Epithelial cell of esophagus (primary cell): Measurements from ENCODE around the gene ASTN2.
A peak's percentile ranks its signal among the peaks of the same experiment; 100 is the strongest.

Source experiments
- DNase-seq: peaks from one replicate; pipeline ENCODE4 v3.0.0; 2010; ENCODE audit warnings: low read depth
- H3K4me3 ChIP-seq: 2 replicates; pipeline ENCODE4 v1.5.1; 2011; ENCODE audit warnings: mild to moderate bottlenecking, low read length, control low read depth
- CTCF ChIP-seq: IDR thresholded peaks from 2 replicates; pipeline ENCODE4 v1.5.1; 2011; ENCODE audit warnings: low read depth, mild to moderate bottlenecking, low read length, control low read depth, inconsistent platforms; ENCODE audit not compliant: insufficient read depth; ENCODE audit errors: missing control alignments

Gene ASTN2

GRCh38 chr9:116643691-116644090, 771.2 kb downstream of the ASTN2 start:
- TF ChIP-seq CTCF: no peak
- no peak for DNase-seq

GRCh38 chr9:116641292-116642059, 773.4 kb downstream of the ASTN2 start:
- no peak for TF ChIP-seq CTCF
- peak; percentile 42 for DNase-seq
- no peak overlapping the region for H3K4me3 ChIP-seq

More at GRCh38 chr9:116643691-116644090, 771.2 kb downstream of the ASTN2 start:
- no peak overlapping the region for H3K4me3 ChIP-seq

GRCh38 chr9:116639251-116639741, 775.6 kb downstream of the ASTN2 start:
- DNase-seq: no peak
- TF ChIP-seq CTCF: no peak
- H3K4me3 ChIP-seq: no peak overlapping the region

- no peak for DNase-seq
Measured at GRCh38 chr9:116635908-116636307, 778.9 kb downstream of the ASTN2 start.

GRCh38 chr9:116632990-116633838, 781.6 kb downstream of the ASTN2 start:
- no peak for DNase-seq
- no peak overlapping the region for H3K4me3 ChIP-seq

More at GRCh38 chr9:116635908-116636307, 778.9 kb downstream of the ASTN2 start:
- no peak overlapping the region for H3K4me3 ChIP-seq
- no peak for TF ChIP-seq CTCF

GRCh38 chr9:116629634-116630033, 785.2 kb downstream of the ASTN2 start:
- H3K4me3 ChIP-seq: no peak overlapping the region
- DNase-seq: no peak
- TF ChIP-seq CTCF: no peak

More at GRCh38 chr9:116632990-116633838, 781.6 kb downstream of the ASTN2 start:
- no peak for TF ChIP-seq CTCF
